GM23338 (cell line): ENCODE data around the gene SIL1. TPM values are rescaled to one million over a fixed set of nuclear protein-coding genes. Genes with fewer than 3 reads are reported as not detected.

Source experiments
- ATAC-seq: fragments of 200-7000 bp; cut with Tn5 transposase; 3 replicates; pipeline ENCODE4 v1.9.1; 2020
- DNase-seq: peaks from one replicate; pipeline ENCODE4 v3.0.0-alpha.2; 2015; ENCODE audit warnings: low spot score
- H2AFZ ChIP-seq: fragments of 200-600 bp; sonication (generic); 2 replicates; pipeline ENCODE4 v1.8.0; 2016; ENCODE audit warnings: antibody characterized with exemption, mild to moderate bottlenecking, moderate library complexity
- H3F3A ChIP-seq: fragments of 200-600 bp; sonication (generic); replicated peaks from 2 replicates; pipeline ENCODE4 v1.8.0; 2017; ENCODE audit warnings: antibody characterized with exemption, mixed run types, low read depth
- H3K27ac ChIP-seq: fragments of 200-600 bp; sonication (generic); 2 replicates; pipeline ENCODE4 v1.6.1; 2016; ENCODE audit warnings: low read depth
- H3K27me3 ChIP-seq: fragments of 200-600 bp; sonication (generic); 2 replicates; pipeline ENCODE4 v1.8.0; 2016; ENCODE audit warnings: mild to moderate bottlenecking, mixed run types, moderate library complexity; ENCODE audit not compliant: insufficient read depth
- H3K36me3 ChIP-seq: fragments of 200-600 bp; sonication (generic); 2 replicates; pipeline ENCODE4 v1.8.0; 2016; ENCODE audit warnings: mild to moderate bottlenecking; ENCODE audit not compliant: insufficient read depth
- H3K4me1 ChIP-seq: fragments of 200-600 bp; sonication (generic); 2 replicates; pipeline ENCODE4 v1.8.0; 2016; ENCODE audit warnings: mild to moderate bottlenecking, moderate library complexity; ENCODE audit not compliant: insufficient read depth
- H3K4me2 ChIP-seq: fragments of 200-600 bp; sonication (generic); 2 replicates; pipeline ENCODE4 v1.7.1; 2017; ENCODE audit warnings: mixed run types
- H3K4me3 ChIP-seq: fragments of 200-600 bp; sonication (generic); 2 replicates; pipeline ENCODE4 v1.6.1; 2016; ENCODE audit warnings: mixed run types
- H3K79me2 ChIP-seq: fragments of 200-600 bp; sonication (generic); replicated peaks from 2 replicates; pipeline ENCODE4 v1.8.0; 2017; ENCODE audit warnings: mild to moderate bottlenecking; ENCODE audit not compliant: insufficient read depth
- H3K9me2 ChIP-seq: fragments of 200-600 bp; sonication (generic); 2 replicates; pipeline ENCODE4 v1.8.0; 2017; ENCODE audit not compliant: insufficient read depth
- H4K20me1 ChIP-seq: fragments of 200-600 bp; sonication (generic); replicated peaks from 2 replicates; pipeline ENCODE4 v1.8.0; 2017; ENCODE audit warnings: mild to moderate bottlenecking; ENCODE audit not compliant: insufficient read depth
- H3K27ac Mint-ChIP-seq: 2 replicates; pipeline ENCODE4 v1.8.0; 2020; ENCODE audit warnings: inconsistent platforms, mild to moderate bottlenecking, moderate library complexity, mixed read lengths
- H3K27me3 Mint-ChIP-seq: 3 replicates; pipeline ENCODE4 v1.8.0; 2022; ENCODE audit warnings: low read depth, mild to moderate bottlenecking, moderate library complexity, mixed read lengths, inconsistent platforms; ENCODE audit not compliant: insufficient read depth, poor library complexity
- H3K36me3 Mint-ChIP-seq: 3 replicates; pipeline ENCODE4 v1.8.0; 2021; ENCODE audit warnings: low read depth, mild to moderate bottlenecking, inconsistent platforms, moderate library complexity, mixed read lengths
- H3K4me1 Mint-ChIP-seq: 3 replicates; pipeline ENCODE4 v1.8.0; 2020; ENCODE audit warnings: mild to moderate bottlenecking, inconsistent platforms, mixed read lengths
- H3K4me3 Mint-ChIP-seq: 3 replicates; pipeline ENCODE4 v1.8.0; 2021; ENCODE audit warnings: moderate library complexity, mild to moderate bottlenecking, inconsistent platforms, mixed read lengths
- H3K9me3 Mint-ChIP-seq: 3 replicates; pipeline ENCODE4 v1.8.0; 2020; ENCODE audit warnings: moderate library complexity, mild to moderate bottlenecking, inconsistent platforms, mixed read lengths
- CREB1 ChIP-seq: fragments of 250-450 bp; sonication (Bioruptor Pico); IDR thresholded peaks from 2 replicates; pipeline ENCODE4 v1.5.0; 2020; ENCODE audit warnings: low read depth, mild to moderate bottlenecking, moderate library complexity
- EZH2 ChIP-seq: fragments of 200-600 bp; sonication (generic); IDR thresholded peaks from one replicate; pipeline ENCODE4 v1.8.0; 2017; ENCODE audit warnings: antibody characterized with exemption, mild to moderate bottlenecking, low read depth; ENCODE audit not compliant: unreplicated experiment
- EZH2phosphoT487 ChIP-seq: fragments of 200-600 bp; sonication (generic); IDR thresholded peaks from one replicate; pipeline ENCODE4 v1.8.1; 2018; ENCODE audit warnings: antibody characterized with exemption; ENCODE audit not compliant: unreplicated experiment
- JUNB ChIP-seq: IDR thresholded peaks from one replicate; pipeline ENCODE4 v1.6.1; 2016; ENCODE audit warnings: antibody characterized with exemption; ENCODE audit not compliant: unreplicated experiment
- POLR2AphosphoS5 ChIP-seq: IDR thresholded peaks from 2 replicates; pipeline ENCODE4 v1.6.1; 2016; ENCODE audit warnings: antibody characterized with exemption, low read depth
- STAT1 ChIP-seq: IDR thresholded peaks from one replicate; pipeline ENCODE4 v1.6.1; 2016; ENCODE audit warnings: antibody characterized with exemption; ENCODE audit not compliant: unreplicated experiment
- ZNF114 ChIP-seq: fragments of 250-450 bp; sonication (Bioruptor Pico); IDR thresholded peaks from 2 replicates; pipeline ENCODE4 v1.5.0; 2020; ENCODE audit warnings: mild to moderate bottlenecking, moderate library complexity
- polyA plus RNA-seq: library from polyadenylated mRNA; unstranded; fragments of >200 nt; fragmentation: Nextera tagmentation; extraction: Ambion mirVana; gene quantifications from 2 replicates; pipeline ENCODE4 v1.2.1, GENCODE V29; 2016
- total RNA-seq: library from RNA; depleted of rRNA; stranded (reverse); fragments of >200 nt; shearing (Covaris generic); gene quantifications from 2 replicates; pipeline ENCODE4 v1.2.3, GENCODE V29; 2014
- TF ChIP-seq, protein P1 (sequence below): IDR thresholded peaks from 2 replicates; pipeline ENCODE4 v1.6.1; 2016; ENCODE audit warnings: antibody characterized with exemption
- TF ChIP-seq, protein P2 (sequence below), 2 experiments: fragments of 200-600 bp in 1 of 2; sonication (generic) in 1 of 2; conservative IDR thresholded peaks; 2 replicates each; pipeline versions ENCODE4 v1.5.1 to v1.6.1; 2016 to 2017; ENCODE audit warnings: antibody characterized with exemption in 2 of 2, low read depth in 2 of 2, mild to moderate bottlenecking in 2 of 2, moderate library complexity in 1 of 2
- TF ChIP-seq, protein P3 (sequence below): IDR thresholded peaks from one replicate; pipeline ENCODE4 v1.6.1; 2018; ENCODE audit warnings: antibody characterized with exemption; ENCODE audit not compliant: unreplicated experiment

The SIL1 gene
- total and polyA plus RNA-seq, 2 experiments from 2014 or later: 5.5 to 5.9 TPM

DNA sequence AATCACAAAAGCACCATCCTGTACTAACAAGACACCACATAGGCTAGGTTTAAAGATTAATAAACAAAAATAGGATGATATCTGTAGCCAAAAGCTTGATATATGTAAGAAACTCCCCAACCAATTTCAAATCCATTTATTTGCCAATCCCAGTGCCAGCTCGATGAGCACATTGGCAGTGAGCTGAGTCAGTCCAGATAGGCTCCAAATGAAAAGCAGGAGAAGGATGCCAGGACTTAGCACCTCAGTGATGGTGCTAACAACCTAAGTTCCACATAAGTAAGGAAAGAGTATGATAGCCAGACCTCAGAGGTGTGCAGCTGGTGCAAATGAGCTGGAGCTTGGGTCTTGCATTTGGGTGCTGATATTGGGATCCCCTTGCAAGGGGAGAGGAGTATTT lies 158.1 kb downstream of the SIL1 start:
- no peaks in the 10 kb centered on the region for H3K27me3 ChIP-seq
- H3K4me2 ChIP-seq: no peak overlapping the region
- H3K9me2 ChIP-seq: no peaks in the 10 kb centered on the region
- no peak overlapping the region for H3K4me3 ChIP-seq
- Mint-ChIP-seq H3K36me3 (no peaks in the 10 kb centered on the region), H3K4me1 (no peaks in the 10 kb centered on the region), H3K4me3 (no peak overlapping the region), H3K27ac (no peak overlapping the region), H3K9me3 (no peaks in the 10 kb centered on the region), H3K27me3 (no peaks in the 10 kb centered on the region)
- DNase-seq (no peak), ATAC-seq (no peak)
- H3K4me1 ChIP-seq: no peaks in the 10 kb centered on the region
- H3F3A ChIP-seq: no peaks in the 10 kb centered on the region
- no peak overlapping the region for H2AFZ ChIP-seq
- no peaks in the 10 kb centered on the region for H3K36me3 ChIP-seq
- TF ChIP-seq STAT1: no peak
- no peak for TF ChIP-seq EZH2
- TF ChIP-seq, protein P1, sequence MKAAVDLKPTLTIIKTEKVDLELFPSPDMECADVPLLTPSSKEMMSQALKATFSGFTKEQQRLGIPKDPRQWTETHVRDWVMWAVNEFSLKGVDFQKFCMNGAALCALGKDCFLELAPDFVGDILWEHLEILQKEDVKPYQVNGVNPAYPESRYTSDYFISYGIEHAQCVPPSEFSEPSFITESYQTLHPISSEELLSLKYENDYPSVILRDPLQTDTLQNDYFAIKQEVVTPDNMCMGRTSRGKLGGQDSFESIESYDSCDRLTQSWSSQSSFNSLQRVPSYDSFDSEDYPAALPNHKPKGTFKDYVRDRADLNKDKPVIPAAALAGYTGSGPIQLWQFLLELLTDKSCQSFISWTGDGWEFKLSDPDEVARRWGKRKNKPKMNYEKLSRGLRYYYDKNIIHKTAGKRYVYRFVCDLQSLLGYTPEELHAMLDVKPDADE: no peak
- no peak for TF ChIP-seq EZH2phosphoT487
- TF ChIP-seq, protein P2, sequence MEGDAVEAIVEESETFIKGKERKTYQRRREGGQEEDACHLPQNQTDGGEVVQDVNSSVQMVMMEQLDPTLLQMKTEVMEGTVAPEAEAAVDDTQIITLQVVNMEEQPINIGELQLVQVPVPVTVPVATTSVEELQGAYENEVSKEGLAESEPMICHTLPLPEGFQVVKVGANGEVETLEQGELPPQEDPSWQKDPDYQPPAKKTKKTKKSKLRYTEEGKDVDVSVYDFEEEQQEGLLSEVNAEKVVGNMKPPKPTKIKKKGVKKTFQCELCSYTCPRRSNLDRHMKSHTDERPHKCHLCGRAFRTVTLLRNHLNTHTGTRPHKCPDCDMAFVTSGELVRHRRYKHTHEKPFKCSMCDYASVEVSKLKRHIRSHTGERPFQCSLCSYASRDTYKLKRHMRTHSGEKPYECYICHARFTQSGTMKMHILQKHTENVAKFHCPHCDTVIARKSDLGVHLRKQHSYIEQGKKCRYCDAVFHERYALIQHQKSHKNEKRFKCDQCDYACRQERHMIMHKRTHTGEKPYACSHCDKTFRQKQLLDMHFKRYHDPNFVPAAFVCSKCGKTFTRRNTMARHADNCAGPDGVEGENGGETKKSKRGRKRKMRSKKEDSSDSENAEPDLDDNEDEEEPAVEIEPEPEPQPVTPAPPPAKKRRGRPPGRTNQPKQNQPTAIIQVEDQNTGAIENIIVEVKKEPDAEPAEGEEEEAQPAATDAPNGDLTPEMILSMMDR (conservative IDR thresholded peaks at IDR 0.05; ENCODE audit: low read depth in 2 of 2): no peak
- no peak for TF ChIP-seq JUNB
- no peak for TF ChIP-seq ZNF114
- TF ChIP-seq, protein P3, sequence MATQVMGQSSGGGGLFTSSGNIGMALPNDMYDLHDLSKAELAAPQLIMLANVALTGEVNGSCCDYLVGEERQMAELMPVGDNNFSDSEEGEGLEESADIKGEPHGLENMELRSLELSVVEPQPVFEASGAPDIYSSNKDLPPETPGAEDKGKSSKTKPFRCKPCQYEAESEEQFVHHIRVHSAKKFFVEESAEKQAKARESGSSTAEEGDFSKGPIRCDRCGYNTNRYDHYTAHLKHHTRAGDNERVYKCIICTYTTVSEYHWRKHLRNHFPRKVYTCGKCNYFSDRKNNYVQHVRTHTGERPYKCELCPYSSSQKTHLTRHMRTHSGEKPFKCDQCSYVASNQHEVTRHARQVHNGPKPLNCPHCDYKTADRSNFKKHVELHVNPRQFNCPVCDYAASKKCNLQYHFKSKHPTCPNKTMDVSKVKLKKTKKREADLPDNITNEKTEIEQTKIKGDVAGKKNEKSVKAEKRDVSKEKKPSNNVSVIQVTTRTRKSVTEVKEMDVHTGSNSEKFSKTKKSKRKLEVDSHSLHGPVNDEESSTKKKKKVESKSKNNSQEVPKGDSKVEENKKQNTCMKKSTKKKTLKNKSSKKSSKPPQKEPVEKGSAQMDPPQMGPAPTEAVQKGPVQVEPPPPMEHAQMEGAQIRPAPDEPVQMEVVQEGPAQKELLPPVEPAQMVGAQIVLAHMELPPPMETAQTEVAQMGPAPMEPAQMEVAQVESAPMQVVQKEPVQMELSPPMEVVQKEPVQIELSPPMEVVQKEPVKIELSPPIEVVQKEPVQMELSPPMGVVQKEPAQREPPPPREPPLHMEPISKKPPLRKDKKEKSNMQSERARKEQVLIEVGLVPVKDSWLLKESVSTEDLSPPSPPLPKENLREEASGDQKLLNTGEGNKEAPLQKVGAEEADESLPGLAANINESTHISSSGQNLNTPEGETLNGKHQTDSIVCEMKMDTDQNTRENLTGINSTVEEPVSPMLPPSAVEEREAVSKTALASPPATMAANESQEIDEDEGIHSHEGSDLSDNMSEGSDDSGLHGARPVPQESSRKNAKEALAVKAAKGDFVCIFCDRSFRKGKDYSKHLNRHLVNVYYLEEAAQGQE: no peak
- no peak for TF ChIP-seq POLR2AphosphoS5
- no peak for TF ChIP-seq CREB1 (CRISPR knock-in tag)
- no peaks in the 10 kb centered on the region for H3K79me2 ChIP-seq
- no peaks in the 10 kb centered on the region for H4K20me1 ChIP-seq
- no peak overlapping the region for H3K27ac ChIP-seq
